ENCODE results near the gene VPS13A. TPM values are rescaled to one million over a fixed set of nuclear protein-coding genes. Genes with fewer than 3 reads are reported as not detected.

Gene VPS13A
- total and polyA plus RNA-seq, 2 of the 13 experiments (the other 11 are each of a cell fraction or from before 2014, with no cell fraction given) = 20.4 to 20.7 TPM

GRCh38 chr9:77423841-77424240 is 246.5 kb downstream of the VPS13A start:
- Histone ChIP-seq H3K27ac (ENCODE audit: extremely low read length, insufficient read depth, low read length) (no peak overlapping the region), H3K4me1 (ENCODE audit: insufficient read depth, low read length) (no peaks in the 10 kb centered on the region), H3K4me2 (ENCODE audit: low read depth, low read length) (no peak overlapping the region), H3K36me3 (replicated peaks in 1 of 2; ENCODE audit: control insufficient read depth in 1 of 2, insufficient read depth in 2 of 2, low read length in 2 of 2) (no peaks in the 10 kb centered on the region), H3K9me3 (ENCODE audit: low read length) (no peaks in the 10 kb centered on the region), H4K20me1 (ENCODE audit: insufficient read depth, low read length) (no peaks in the 10 kb centered on the region), H2AFZ (ENCODE audit: low read length) (no peak overlapping the region), H3K27me3 (ENCODE audit: control insufficient read depth in 1 of 2, insufficient read depth in 2 of 2, low read length in 2 of 2) (no peaks in the 10 kb centered on the region), H3K9ac (ENCODE audit: insufficient read depth, low read depth, low read length) (no peak overlapping the region), H3K79me2 (ENCODE audit: insufficient read depth, low read length) (no peaks in the 10 kb centered on the region), H3K4me3 (replicated peaks in 1 of 3; ENCODE audit: insufficient read depth in 1 of 3, low read depth in 2 of 3, low read length in 3 of 3) (no peak overlapping the region)
- DNase-seq (ENCODE audit: low spot score) = no peak
- ATAC-seq = no peak
- TF ChIP-seq, protein P1, sequence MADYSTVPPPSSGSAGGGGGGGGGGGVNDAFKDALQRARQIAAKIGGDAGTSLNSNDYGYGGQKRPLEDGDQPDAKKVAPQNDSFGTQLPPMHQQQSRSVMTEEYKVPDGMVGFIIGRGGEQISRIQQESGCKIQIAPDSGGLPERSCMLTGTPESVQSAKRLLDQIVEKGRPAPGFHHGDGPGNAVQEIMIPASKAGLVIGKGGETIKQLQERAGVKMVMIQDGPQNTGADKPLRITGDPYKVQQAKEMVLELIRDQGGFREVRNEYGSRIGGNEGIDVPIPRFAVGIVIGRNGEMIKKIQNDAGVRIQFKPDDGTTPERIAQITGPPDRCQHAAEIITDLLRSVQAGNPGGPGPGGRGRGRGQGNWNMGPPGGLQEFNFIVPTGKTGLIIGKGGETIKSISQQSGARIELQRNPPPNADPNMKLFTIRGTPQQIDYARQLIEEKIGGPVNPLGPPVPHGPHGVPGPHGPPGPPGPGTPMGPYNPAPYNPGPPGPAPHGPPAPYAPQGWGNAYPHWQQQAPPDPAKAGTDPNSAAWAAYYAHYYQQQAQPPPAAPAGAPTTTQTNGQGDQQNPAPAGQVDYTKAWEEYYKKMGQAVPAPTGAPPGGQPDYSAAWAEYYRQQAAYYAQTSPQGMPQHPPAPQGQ (CRISPR knock-in tag; IDR thresholded peaks at IDR 0.05; ENCODE audit: borderline replicate concordance) = no peak
- intact Hi-C loops (cut with micrococcal nuclease; ENCODE audit: unreplicated experiment) (no loop called here), in situ Hi-C loops (cut with HindIII; ENCODE audit: extremely low pct_ligation_motif_present, low pct_unique_long_range_greater_than_20kb) (no loop called here)
- CTCF ChIA-PET (ENCODE audit: low intra/inter-chr PET ratio, low total read pairs) = no interaction called here
- BruUV-seq (replicated peaks) = no TSS peak
- 96% methylated on average over 3 of the region's 3 CpGs for WGBS (ENCODE audit: low lambda C conversion rate)
- POLR2A ChIA-PET = no interaction called here
- no peak for FAIRE-seq

DNA sequence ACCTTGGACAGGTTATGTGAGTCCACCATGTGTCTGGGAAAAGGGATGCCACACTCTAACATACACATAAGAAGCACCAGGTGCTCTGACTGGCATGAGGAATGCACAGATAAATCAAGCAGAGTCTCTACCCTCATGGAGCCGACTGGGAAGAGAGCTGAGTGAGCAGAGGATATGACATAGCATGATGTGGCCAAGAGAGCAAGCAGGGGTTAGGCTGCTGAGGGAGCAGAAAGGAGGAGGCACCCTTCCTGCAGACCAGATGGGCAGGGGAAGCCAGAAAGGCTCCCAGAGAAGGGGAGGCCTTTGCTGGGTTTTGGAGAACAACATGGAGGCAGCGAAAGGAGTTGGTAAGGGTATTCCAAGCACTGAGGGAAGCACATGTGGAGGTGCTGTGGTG is 247.7 kb downstream of the VPS13A start:
- ChIA-PET POLR2A (no interaction called here), CTCF (ENCODE audit: low intra/inter-chr PET ratio, low total read pairs) (no interaction called here)
- Histone ChIP-seq H3K4me2 (ENCODE audit: low read depth, low read length) (no peak overlapping the region), H3K9me3 (ENCODE audit: low read length) (no peaks in the 10 kb centered on the region), H3K4me1 (ENCODE audit: insufficient read depth, low read length) (no peaks in the 10 kb centered on the region), H2AFZ (ENCODE audit: low read length) (no peak overlapping the region), H3K27ac (ENCODE audit: extremely low read length, insufficient read depth, low read length) (no peak overlapping the region), H4K20me1 (ENCODE audit: insufficient read depth, low read length) (no peaks in the 10 kb centered on the region), H3K79me2 (ENCODE audit: insufficient read depth, low read length) (no peaks in the 10 kb centered on the region), H3K27me3 (ENCODE audit: control insufficient read depth in 1 of 2, insufficient read depth in 2 of 2, low read length in 2 of 2) (no peaks in the 10 kb centered on the region; a peak in 1 of 5 replicates), H3K9ac (ENCODE audit: insufficient read depth, low read depth, low read length) (no peak overlapping the region), H3K4me3 (replicated peaks in 1 of 3; ENCODE audit: insufficient read depth in 1 of 3, low read depth in 2 of 3, low read length in 3 of 3) (no peak overlapping the region), H3K36me3 (replicated peaks in 1 of 2; ENCODE audit: control insufficient read depth in 1 of 2, insufficient read depth in 2 of 2, low read length in 2 of 2) (no peaks in the 10 kb centered on the region)
- in situ Hi-C loops (cut with HindIII; ENCODE audit: extremely low pct_ligation_motif_present, low pct_unique_long_range_greater_than_20kb) (no loop called here), intact Hi-C loops (cut with micrococcal nuclease; ENCODE audit: unreplicated experiment) (no loop called here)
- DNase-seq (ENCODE audit: low spot score) = no peak
- no peak for FAIRE-seq
- peak; percentile 25; the same call in 2 of the 3 replicates for ATAC-seq
- no TSS peak for BruUV-seq (replicated peaks)
- TF ChIP-seq NBN (conservative IDR thresholded peaks at IDR 0.05) (no peak), FOXJ3 (CRISPR knock-in tag; IDR thresholded peaks at IDR 0.05; ENCODE audit: borderline replicate concordance) (no peak), SRSF9 (IDR thresholded peaks at IDR 0.05; ENCODE audit: borderline replicate concordance, insufficient read depth, low read depth, low read length, poor library complexity, severe bottlenecking) (no peak), KAT8 (CRISPR knock-in tag; IDR thresholded peaks at IDR 0.05) (no peak), ZNF205 (CRISPR knock-in tag; IDR thresholded peaks at IDR 0.05) (no peak), ZNF761 (CRISPR knock-in tag; conservative IDR thresholded peaks at IDR 0.05) (no peak)
- TF ChIP-seq, protein P2, sequence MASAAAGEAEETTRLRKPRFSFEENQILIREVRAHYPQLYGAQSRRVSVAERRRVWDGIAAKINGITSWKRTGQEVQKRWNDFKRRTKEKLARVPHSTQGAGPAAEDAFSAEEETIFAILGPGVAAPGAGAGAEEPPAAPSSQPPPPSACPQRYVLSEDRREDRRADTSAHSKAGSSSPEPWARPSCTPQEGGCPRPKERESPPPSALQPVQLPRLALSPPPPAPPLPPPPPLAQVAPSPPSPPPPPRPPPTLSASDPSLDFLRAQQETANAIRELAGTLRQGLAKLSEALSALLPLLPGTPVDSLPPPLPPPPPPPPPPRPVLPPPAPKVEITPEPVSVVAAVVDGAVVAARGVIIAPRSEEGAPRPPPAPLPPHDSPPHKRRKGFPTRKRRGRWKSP (CRISPR knock-in tag; IDR thresholded peaks at IDR 0.05) = no peak
- WGBS (ENCODE audit: low lambda C conversion rate) = 71% methylated on average over 2 of the region's 2 CpGs

Measured in HepG2 (cell line).